ENCODE data around the gene CD38.

Gene CD38

GRCh38 chr4:15776871-15777648, 1.1 kb upstream of the CD38 start:
- TF ChIP-seq CTCF (IDR thresholded peaks at IDR 0.05): no peak

GRCh38 chr4:15777697-15778288, 335 bp upstream of the CD38 start:
- no peak for TF ChIP-seq CTCF (IDR thresholded peaks at IDR 0.05)
- no peak for DNase-seq (ENCODE audit: low spot score)
- no peak overlapping the region for H3K27ac ChIP-seq
- peak overlapping the region; percentile 76 for H3K4me3 ChIP-seq

More at GRCh38 chr4:15776871-15777648, 1.1 kb upstream of the CD38 start:
- H3K27ac ChIP-seq: no peak overlapping the region
- no peak overlapping the region for H3K4me3 ChIP-seq
- no peak for DNase-seq (ENCODE audit: low spot score)

GRCh38 chr4:15779306-15779705, 1.2 kb downstream of the CD38 start:
- H3K4me3 ChIP-seq: peak overlapping the region; percentile 76
- no peak for TF ChIP-seq CTCF (IDR thresholded peaks at IDR 0.05)
- H3K27ac ChIP-seq: no peak overlapping the region
- no peak for DNase-seq (ENCODE audit: low spot score)

- no peak for DNase-seq (ENCODE audit: low spot score)
- H3K27ac ChIP-seq: no peak overlapping the region
- peak overlapping the region; percentile 76 for H3K4me3 ChIP-seq
- no peak for TF ChIP-seq CTCF (IDR thresholded peaks at IDR 0.05)
Observed at GRCh38 chr4:15779809-15780208, 1.7 kb downstream of the CD38 start.

GRCh38 chr4:15781427-15782095, 3.4 kb downstream of the CD38 start:
- TF ChIP-seq CTCF (IDR thresholded peaks at IDR 0.05): no peak
- no peak overlapping the region for H3K4me3 ChIP-seq
- H3K27ac ChIP-seq: no peak overlapping the region
- no peak for DNase-seq (ENCODE audit: low spot score)

GRCh38 chr4:15783676-15784075, 5.5 kb downstream of the CD38 start:
- no peak overlapping the region for H3K27ac ChIP-seq
- no peak for TF ChIP-seq CTCF (IDR thresholded peaks at IDR 0.05)

More at GRCh38 chr4:15783676-15784075, 5.5 kb downstream of the CD38 start:
- no peak overlapping the region for H3K4me3 ChIP-seq
- DNase-seq (ENCODE audit: low spot score): no peak
